GM23248 (cell line): Measurements from ENCODE around the gene RAB3GAP1.

ENCODE experiments used
- EZH2 ChIP-seq: fragments of 200-600 bp; sonication (generic); IDR thresholded peaks from 2 replicates; pipeline ENCODE4 v1.6.1; 2018; ENCODE audit warnings: antibody characterized with exemption, mild to moderate bottlenecking; ENCODE audit not compliant: insufficient read depth, poor library complexity, severe bottlenecking
- EZH2phosphoT487 ChIP-seq: fragments of 200-600 bp; sonication (generic); IDR thresholded peaks from 2 replicates; pipeline ENCODE4 v1.6.1; 2018; ENCODE audit warnings: antibody characterized with exemption, moderate library complexity, mild to moderate bottlenecking, low read depth; ENCODE audit not compliant: insufficient read depth

GRCh38 chr2:135168204-135168856 is 116.2 kb downstream of the RAB3GAP1 start:
- no peak for TF ChIP-seq EZH2phosphoT487
- TF ChIP-seq EZH2: no peak
